RWPE1 (cell line): Measurements from ENCODE around the gene PNMT.

Experiments
- CTCF ChIA-PET: fragments of 350-600 bp; sonication (Branson Sonifier 250); formaldehyde crosslinking; extraction: SDS; loops from one replicate; lab custom pipeline; 2021; lab: Yijun Ruan, JAX
- POLR2A ChIA-PET: fragments of 400-600 bp; formaldehyde crosslinking; extraction: SDS; loops from one replicate; lab custom pipeline; 2020; ENCODE audit warnings: antibody characterized with exemption; ENCODE audit not compliant: low non-redundant PET; lab: Yijun Ruan, JAX
- DNase-seq: peaks from one replicate; pipeline ENCODE4 v3.0.0; 2012; ENCODE audit warnings: low spot score
- H3K27ac ChIP-seq: fragments of 450-650 bp; 2 replicates; pipeline ENCODE4 v1.5.1; 2017
- CTCF ChIP-seq: fragments of 450-650 bp; conservative IDR thresholded peaks from 2 replicates; pipeline ENCODE4 v1.5.1; 2017; ENCODE audit warnings: low read depth, mild to moderate bottlenecking

PNMT gene

GRCh38 chr17:39651923-39652586 lies 16.2 kb upstream of the PNMT start:
- no peak for TF ChIP-seq CTCF
- CTCF ChIA-PET, result interaction anchor here (0.5 to 3.8 kb wide), 3 partner anchors 8 to 29 kb away, joined by 3 to 25 read pairs (median 6); partner anchors contain the start of genes PNMT and TCAP
- DNase-seq, result no peak
- POLR2A ChIA-PET, result no interaction called here
- peak overlapping the region; percentile 33 for H3K27ac ChIP-seq

GRCh38 chr17:39652587-39653315 lies 15.5 kb upstream of the PNMT start:
- no peak for DNase-seq
- peak overlapping the region; percentile 33 for H3K27ac ChIP-seq
- CTCF ChIA-PET, result interaction anchor here (0.6 to 3.8 kb wide), 7 partner anchors 9 to 31 kb away, joined by 3 to 25 read pairs (median 6); partner anchors contain the start of genes PNMT, STARD3 and TCAP
- POLR2A ChIA-PET, result no interaction called here
- no peak for TF ChIP-seq CTCF

- ChIA-PET POLR2A (no interaction called here), CTCF (interaction anchor here (0.5 to 3.8 kb wide), 15 partner anchors 8 to 205 kb away, joined by 3 to 25 read pairs (median 5); partner anchors contain the start of genes PNMT, STARD3 and TCAP)
- no peak for DNase-seq
- peak overlapping the region; percentile 33 for H3K27ac ChIP-seq
- no peak for TF ChIP-seq CTCF
These were observed 15.0 kb upstream of the PNMT start for GRCh38 chr17:39653316-39653661.

- peak; percentile 80 for TF ChIP-seq CTCF
- ChIA-PET POLR2A (no interaction called here), CTCF (interaction anchor here (0.5 to 3.8 kb wide), 15 partner anchors 8 to 204 kb away, joined by 3 to 25 read pairs (median 5); partner anchors contain the start of genes PNMT, STARD3 and TCAP)
- DNase-seq, result peak; percentile 49
- no peak overlapping the region; the same call in 1 of the 2 replicates for H3K27ac ChIP-seq
These were observed 14.5 kb upstream of the PNMT start for GRCh38 chr17:39653662-39654331.

GRCh38 chr17:39655105-39655504 lies 13.1 kb upstream of the PNMT start:
- CTCF ChIA-PET, result interaction anchor here (0.8 to 3.8 kb wide), 4 partner anchors 9 to 500 kb away, joined by 4 to 25 read pairs (median 8); partner anchors contain the start of genes PNMT and TCAP

More at GRCh38 chr17:39655105-39655504, 13.1 kb upstream of the PNMT start:
- no peak for TF ChIP-seq CTCF
- POLR2A ChIA-PET, result interaction anchor here (0.6 kb wide), 1 partner anchor 115 kb away, joined by 3 read pairs; no protein-coding TSS in a partner anchor
- no peak for DNase-seq
- no peak overlapping the region for H3K27ac ChIP-seq
